NCI-H2196 (cell line): ENCODE data around the gene ABO.
"Not testable (repeated sequence)": the region's sequence is repeated elsewhere in the genome, so short reads cannot be mapped to it uniquely, and the experiment has no call there.

Source experiments
- DNase-seq: peaks from one replicate; lab custom pipeline; 2025; ENCODE audit not compliant: unreplicated experiment; lab: John Stamatoyannopoulos, UW

The ABO gene

DNA sequence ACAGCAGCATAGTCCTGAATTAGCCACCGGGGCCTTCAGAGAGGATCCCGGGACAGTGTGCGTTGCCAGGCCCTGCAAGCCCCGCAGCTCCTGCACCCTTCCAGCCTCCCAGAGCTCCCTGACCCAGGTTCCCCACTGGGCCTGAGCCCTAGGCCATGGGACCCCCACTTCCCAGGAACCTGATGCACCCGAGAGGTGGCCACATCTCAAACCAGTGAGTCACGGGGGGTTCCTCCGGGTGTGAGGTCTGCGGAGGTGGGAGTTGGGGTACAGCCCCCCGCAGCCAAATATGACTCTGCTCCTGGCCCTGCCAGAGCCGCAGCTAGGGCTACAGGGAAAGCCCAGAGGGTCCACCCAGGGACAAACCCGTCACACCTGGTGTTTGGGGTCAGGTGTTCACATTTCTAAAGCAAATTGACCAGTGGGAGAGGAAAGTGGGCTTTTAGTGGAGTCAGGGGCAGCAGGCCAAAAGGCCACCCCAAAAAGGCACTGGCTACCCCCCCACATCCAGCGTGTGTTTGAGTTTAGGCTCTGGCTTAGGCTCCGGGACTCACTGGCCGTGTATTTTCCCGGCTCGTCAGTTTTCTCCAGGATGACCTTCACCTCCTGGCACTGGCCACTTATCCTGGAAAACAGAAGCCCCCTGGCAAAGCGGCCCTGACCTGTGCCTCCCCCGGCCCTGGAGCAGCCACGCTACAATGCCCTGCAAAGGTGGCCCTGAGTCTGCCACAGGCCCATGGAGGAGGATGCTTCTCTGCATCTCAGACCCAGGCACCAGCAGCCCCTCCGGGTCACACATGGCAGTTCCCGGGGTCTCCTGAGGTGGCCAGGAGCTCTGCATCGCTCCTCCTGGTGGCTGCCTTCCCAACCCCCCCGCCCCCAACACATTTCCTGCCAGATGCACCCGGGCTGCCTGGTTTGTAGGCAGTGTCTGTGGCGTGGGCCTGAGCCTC, 48.5 kb downstream of the ABO start:
- DNase-seq = no peak

DNA sequence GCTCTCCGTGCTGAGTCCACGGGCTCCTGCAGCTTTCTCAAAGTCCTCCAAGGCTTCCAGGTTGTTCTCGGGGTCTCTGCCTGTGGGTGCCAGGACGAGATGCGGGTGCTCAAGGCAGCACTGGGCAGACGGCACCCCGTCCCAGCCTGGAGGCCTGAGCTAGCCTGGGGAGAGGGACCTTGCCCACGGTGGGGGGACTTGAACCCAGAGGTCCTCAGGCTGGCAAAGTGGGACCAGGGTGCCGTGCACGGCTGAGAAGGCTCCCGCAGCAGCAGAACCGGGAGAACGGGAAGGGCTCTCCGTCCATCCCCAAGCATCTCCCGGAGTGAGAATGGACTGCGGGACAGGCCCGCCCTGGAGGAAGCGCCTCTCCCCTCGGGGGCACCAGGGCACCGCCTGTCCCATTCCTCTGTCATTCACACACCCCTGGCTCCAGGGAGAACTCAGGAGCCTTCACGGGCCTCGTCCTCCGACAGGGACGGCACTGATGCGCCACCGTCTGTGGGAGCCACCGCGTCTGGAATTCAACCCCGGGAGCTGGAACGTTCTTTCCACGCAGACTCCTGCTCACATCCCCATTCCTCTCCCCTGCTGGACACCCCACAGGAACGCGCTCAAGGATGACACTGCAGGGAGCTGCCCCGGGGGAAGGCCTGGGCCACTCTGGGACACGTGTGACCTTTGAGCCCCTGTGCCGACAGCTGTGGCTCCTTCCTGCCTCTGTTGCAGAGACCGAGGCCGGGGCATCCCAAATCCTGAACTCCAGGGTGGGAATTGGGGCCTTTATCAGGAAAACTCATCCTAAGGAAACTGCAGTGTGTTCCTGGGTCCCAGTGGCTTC, 49.6 kb downstream of the ABO start:
- no peak for DNase-seq

DNA sequence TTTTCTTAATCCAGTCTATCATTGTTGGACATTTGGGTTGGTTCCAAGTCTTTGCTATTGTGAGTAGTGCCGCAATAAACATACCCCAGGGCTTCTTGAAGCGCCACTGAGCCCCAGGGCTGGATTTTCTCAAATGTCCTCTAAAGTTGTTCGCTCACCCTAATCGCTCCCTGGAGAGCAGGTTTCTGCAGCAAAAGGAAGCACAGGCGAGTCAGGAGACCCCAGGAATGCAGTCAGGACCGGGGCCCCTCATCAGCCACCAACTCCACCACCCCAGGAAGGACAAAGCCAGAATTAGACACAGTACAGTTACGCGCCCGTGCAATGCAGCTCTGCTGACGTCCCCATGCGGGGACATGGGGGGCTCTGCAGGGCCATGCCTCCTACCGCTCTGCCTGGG, 50.2 kb downstream of the ABO start:
- DNase-seq = no peak

DNA sequence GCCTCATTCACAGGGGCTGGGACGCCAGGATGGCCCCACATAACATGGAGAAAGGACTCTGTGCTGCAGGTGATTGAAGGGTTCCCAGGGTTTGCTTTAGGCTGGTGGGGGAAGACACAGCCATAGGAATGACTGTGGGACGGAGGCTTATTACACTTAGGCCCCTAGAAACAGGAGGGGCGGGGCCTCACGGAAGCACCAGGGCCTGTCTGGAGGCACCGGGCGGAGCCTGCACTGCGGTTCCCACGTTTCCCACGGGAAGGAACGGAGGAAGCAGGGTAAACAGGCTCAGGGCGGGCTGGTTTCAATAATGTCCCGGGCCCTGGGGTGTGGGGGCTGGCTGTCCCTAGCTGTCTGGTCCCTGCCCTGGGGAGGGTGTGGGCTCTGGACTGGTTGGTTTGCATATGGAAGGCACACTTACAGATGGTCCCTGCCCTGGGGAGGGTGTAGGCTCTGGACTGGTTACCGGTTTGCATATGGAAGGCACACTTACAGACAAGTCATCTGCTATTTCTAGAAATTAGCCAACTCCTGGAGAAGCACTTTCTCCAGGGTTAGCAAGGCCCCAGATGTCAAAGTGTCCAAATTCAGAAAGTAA, 51.7 kb downstream of the ABO start:
- DNase-seq = not testable (repeated sequence)

DNA sequence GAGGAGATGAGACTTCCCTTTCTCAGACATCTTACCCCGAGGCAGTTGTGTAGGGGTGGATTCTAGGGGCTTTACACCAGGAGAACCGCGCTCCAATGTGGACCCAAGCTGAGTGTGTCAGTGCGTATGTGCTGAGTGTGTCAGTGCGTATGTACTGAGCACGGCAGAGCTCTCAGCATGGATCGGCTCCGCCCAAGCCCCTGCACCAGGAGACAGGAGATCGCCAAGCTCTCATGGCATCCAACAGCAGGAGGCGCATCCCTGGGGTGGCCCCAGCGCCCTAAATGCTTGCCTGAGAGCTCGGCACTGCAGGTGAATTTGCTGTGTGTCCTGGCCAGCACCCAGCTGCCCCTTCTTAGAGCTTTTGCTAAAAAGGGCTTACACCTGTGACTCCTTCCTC, 53.0 kb downstream of the ABO start:
- not testable (repeated sequence) for DNase-seq

DNA sequence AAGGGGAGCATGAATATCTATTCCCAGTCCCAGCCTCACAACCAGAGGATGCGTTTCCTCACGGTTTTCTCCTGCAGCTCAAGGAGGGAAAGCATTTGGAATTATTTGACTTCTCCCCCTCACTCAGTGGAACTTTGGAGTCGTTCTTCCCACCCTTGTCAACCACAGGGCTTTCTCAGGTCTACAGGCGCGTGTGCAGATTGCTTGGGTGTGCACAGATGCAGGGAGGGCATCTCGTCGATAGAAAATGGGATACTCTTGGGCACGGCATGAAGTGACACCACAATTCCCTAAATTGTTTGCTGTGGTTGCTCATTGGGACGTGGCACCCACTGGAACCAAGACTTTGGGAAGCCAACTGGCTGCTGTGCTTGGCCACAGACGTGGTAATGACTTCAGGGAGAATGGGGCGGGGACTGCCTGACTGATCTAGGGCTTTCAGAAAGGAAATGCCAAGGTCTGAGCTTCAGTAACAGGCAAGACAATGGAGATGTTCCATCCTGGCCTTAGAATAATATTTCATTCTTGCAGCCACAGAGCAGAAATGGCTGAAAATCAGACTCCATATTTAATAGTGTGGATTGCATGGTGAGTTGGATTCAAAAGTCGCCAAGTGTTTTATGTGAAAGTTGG, 53.7 kb downstream of the ABO start:
- no peak for DNase-seq

DNA sequence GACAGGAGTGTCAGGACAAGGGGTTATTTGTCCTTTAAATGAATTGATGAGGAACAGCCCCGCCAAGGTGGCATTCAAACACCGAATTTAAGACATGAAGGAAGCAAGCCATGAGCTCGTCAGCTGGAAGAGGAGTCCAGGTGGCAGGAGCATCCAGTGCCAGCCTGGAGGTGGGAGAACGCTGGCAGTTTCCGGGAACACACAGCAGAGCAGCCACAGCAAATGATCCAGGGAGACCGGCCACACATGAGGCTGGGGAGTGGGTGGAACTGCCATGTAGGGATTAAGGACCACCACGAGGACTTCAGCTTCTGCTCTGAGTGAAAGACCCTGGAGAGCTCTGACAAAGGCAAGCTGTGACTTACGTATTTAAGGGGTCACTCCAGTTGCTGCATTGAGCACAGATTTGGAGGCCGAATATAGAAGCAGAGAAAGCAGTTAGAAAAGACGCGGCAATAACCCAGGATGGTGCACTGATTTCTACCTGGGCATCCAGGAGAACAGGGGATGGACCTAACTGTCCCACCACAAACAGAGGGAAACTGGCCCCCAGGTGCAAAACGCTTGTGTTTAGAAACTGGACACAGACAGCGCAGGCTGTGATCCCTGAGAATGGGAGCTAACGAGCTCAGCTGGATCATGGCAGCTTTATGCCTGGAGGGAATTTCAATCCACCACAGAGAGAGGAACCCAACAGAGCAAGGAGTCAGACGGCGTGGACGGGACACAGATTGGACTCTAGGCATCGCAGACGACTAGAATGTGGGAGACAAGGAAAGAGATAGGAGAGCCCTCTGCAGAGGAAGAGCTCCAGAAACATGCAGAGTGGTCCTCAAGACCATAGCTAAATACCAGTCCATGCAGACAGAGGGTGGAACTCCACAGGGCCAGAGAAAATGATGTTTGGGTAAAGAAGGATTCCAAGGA, 56.7 kb downstream of the ABO start:
- not testable (repeated sequence) for DNase-seq

DNA sequence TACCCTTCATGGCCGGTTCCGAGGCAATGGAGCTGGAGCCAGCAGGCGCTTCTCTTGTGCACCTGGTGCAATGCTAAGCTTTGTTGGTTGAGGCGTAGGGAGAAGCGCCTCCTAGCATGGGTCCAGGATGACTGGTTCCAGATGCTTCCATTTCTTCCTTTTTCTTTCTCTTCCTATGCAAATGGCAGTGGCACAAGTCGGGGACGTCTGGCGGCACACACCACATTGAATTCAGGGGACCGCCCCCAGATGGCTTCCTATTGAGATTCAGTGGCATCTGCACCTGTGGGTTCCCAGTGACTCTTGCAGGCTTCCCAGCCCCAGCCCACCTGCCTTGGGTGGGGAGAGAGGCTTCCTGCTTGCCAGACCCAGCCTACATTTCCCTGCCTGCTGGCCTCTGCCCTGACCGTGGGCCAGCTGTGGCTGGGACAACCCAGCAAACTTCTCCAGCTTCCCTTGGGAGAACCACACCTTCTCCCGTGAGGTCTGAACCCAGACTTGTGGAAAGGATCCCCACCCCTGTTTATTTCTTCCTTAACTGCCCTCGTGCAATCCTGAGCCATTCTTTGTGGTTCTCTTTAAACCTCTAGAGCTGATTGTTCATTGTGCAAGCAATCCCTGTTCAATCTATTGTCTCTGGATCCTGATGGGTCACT, 57.5 kb downstream of the ABO start:
- DNase-seq = not testable (repeated sequence)

DNA sequence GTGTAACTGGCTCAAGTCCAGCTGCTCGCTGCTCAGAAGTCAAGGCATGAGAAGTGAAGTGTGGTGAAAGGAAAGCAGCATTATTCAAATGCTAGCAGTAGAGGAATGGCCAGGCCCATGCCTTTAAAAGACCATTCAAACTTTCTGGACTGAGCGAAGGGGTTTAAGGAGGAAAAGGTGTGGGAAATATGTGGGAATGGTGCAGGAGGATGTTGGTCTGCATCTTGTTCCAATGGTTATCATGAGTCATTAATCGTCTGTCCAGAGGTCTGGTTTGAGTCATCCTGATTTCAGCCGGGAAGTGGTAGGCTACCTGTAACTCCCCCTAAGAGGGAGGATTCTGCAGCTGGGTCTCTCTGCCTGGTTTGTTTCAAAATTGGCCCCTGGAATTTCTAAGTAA, 60.7 kb downstream of the ABO start:
- DNase-seq = not testable (repeated sequence)

DNA sequence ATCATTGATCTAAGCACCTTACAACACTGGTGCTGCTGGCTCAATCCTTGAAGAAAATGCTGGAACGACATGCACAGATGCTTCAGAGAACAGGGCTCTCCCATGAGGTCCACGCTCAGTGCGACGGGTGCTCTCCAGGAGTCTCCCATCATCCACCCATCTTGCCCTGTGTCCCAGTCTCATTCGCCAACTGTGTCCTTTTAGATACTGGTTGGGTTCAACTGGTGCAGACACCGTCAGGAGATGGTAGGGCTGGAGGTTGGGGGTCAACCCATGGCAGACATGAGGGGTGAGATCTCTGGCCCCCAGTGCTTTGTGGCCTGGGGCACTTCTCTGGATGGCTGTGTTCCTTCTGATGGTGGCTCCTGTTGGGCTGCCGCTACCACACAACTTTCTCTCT, 64.4 kb downstream of the ABO start:
- DNase-seq = no peak

DNA sequence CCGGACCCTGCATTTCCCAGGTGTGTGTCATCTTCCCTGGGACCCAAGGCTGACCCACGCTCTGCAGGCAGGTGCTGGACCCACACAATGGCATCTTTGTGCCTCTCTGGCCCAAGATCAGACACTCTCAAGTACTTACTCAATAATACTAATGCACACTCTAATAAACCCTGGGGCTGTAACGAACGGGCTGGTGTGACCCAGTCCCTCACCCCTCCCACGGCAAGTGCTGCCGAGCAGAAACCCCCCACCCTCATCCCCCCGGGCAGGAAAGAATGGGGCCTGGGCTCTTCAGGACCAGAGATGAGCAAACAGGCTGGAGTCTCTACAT, 64.8 kb downstream of the ABO start:
- peak; percentile 71 for DNase-seq

DNA sequence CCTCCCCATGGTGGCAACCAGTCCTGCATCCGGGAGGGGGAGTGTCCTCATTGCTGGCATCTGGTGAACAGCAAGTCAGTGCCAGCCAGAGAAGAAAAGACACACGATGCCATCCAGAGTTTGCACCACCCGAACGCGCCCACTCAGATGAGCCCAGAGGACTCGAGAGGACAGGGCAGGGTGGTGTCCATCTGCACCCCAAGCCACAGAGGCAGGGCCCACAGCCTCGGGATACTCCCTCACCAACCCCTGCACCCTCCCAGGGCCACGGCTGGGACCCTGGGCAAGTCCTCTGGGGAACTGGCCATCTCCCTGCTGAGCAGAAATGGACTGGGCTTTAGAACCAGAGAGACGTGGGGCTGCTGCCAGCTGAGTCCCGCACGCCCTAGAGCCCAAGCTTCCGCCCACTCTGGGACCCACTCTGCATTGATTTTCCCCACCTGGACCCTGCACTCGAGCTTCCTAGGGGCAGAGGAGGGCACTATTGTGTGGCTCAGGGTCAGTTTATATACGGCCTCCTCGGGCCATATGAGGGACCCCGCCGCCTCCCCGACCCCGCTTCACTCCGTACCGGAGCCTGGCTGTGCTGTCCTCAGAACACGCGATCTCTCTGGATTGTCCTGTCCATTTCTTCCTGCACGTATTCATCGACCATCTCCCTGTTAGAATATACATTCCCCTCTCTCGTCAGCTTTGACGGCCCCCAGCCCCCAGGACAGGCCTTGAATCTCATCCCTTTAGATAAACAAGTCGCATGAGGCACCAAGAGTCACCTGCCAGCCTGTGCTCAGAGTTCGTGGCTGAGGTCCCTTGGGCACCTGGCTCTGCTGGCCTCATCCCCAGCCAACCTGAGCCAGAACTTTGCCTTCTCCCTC, 65.4 kb downstream of the ABO start:
- DNase-seq = not testable (repeated sequence)

DNA sequence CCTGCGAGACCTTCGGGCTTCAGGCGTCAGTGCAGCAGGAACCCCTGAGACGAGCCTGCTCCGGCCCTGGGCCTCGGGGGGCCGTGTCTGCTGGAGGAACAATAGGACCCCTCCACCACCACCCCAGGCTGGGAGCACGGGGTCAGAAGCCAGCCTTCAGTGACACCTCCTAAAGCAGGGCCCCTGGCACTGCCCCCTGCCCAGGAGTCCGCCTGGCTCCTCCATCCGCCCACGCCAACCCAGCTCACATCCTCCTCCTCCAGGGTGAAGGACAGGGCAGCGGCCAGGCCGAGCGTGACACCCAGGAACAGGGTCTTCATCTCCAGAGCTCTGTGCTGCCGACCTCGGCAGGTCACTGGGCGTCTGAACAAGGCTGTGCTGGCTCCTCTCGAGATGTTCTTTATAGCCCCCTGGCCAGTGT, 66.1 kb downstream of the ABO start, which contains the start of gene OBP2B:
Gene OBP2B (minus strand): TSS at position 371 of the 421 bp plus-strand sequence. CDS start 51 bp downstream, at position 320.
- not testable (repeated sequence) for DNase-seq

DNA sequence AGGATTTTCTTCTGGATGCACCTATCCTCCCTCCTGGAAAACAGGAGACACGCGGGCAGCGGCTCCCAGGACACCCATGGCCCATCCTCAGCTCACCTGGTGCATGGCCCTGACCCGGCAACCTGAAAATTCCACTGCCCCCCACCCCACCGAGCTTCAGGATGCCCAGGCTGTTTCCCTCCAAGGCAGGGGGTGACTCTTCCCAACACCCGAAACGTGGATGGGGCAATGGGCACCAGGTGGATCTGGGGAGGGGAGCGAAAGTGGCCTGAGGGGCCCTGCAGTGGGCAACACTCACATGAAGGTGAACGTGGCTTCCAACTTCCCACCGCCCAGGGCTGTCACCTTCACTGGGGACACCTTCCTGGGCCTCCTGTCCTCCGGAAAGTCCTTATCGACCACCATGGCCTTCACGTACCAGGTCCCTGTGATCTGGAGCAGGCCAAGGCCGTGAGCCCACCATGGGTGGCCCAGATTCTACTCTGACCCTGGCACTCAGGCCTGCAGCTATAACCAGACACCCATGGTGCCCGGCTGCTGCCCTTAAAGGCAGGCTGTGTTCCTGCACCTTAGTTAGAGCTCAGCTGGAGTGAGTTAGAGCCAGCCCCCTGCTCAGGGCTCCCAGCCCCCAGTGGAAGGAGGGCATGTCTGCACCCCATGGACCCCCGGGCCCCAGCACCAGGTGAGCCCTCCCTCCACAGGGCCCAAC, 66.7 kb downstream of the ABO start:
- not testable (repeated sequence) for DNase-seq

DNA sequence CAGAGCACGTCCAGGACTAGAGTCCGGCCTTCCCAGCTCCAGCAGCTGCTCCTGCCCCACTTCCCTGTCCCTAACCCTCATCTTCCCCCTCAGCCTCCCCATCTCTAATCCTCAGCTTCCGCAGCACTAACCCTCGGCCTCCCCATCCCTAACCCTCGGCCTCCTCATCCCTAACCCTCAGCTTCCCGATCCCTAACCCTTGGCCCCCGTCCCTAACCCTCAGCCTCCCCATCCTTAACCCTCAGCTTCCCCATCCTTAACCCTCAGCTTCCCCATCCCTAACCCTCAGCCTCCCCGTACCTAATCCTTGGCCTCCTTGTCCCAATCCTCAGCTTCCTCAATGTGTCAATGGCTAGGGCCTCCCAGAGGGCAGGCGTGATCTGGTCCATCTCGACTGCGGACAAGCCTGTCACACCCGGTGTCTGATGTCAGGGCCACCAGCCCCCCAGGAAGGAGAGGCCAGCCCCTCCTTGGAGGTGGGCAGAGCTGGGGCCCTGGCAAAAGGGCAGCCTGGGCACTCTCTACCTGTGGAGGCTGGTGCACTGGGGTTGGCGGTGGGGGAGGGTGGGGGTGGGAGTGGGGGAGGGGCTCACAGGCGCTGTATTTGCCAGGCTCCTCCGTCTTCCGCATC, 67.3 kb downstream of the ABO start:
- DNase-seq = no peak

DNA sequence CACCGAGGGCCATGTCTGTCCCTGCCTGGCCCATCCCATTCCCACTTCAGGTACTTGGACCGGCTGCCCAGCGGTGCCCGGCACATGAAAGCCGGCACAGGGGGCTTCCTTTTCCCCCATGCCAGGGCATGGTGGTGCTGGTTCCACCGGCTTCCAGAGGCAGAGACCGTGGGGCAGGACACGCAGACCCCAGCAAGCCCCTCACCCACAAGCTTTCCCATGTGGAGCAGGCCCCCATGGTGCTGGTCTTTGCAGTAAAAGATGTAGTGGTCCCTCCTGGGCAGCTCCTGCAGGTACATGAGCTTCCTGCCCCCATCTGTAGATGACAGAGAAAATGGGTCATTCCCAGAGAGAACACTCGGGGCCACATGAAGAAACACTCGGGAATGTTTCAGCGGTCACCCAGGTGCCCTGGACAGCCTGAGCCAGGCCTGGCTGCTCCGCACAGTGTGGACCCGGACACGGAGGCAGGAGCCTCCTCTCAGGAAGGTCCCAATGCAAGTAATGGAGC, 67.9 kb downstream of the ABO start:
- DNase-seq = no peak
